ENCODE measurements around the gene EOLA1. TPM values are rescaled to one million over a fixed set of nuclear protein-coding genes. Genes with fewer than 3 reads are reported as not detected.
"Not testable (repeated sequence)": the region's sequence is repeated elsewhere in the genome, so short reads cannot be mapped to it uniquely, and the experiment has no call there.

Gene EOLA1
- total and polyA plus RNA-seq, 12 donors: 20.6 to 37.7 (median 26.1) TPM

GRCh38 chrX:149527705-149528104 lies 13.1 kb upstream of the EOLA1 start:
- ATAC-seq (peak in 3 of 8 donors; percentile 27 to 38 (median 29)), DNase-seq (no peak)
- Histone ChIP-seq H3K4me3 (no peak overlapping the region), H3K9me3 (no peaks in the 10 kb centered on the region), H3K27me3 (peaks cover 0 to 6% (median 0%) of the 10 kb centered on the region in 7 donors), H3K4me1 (peaks cover 0 to 15% (median 0%) of the 10 kb centered on the region in 9 donors), H3K27ac (no peak overlapping the region), H3K36me3 (peaks cover 0 to 4% (median 0%) of the 10 kb centered on the region in 9 donors)
- 45 to 73% methylated on average over 1 of the region's 1 CpG for WGBS, 2 donors
- intact Hi-C loops (cut with DNase I): loop anchor here in 1 of 10 donors (10.0 kb wide), 1 partner anchor 357 kb away; the partner anchor contains the start of gene MAGEA8
- TF ChIP-seq, protein P1, sequence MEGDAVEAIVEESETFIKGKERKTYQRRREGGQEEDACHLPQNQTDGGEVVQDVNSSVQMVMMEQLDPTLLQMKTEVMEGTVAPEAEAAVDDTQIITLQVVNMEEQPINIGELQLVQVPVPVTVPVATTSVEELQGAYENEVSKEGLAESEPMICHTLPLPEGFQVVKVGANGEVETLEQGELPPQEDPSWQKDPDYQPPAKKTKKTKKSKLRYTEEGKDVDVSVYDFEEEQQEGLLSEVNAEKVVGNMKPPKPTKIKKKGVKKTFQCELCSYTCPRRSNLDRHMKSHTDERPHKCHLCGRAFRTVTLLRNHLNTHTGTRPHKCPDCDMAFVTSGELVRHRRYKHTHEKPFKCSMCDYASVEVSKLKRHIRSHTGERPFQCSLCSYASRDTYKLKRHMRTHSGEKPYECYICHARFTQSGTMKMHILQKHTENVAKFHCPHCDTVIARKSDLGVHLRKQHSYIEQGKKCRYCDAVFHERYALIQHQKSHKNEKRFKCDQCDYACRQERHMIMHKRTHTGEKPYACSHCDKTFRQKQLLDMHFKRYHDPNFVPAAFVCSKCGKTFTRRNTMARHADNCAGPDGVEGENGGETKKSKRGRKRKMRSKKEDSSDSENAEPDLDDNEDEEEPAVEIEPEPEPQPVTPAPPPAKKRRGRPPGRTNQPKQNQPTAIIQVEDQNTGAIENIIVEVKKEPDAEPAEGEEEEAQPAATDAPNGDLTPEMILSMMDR (IDR thresholded peaks at IDR 0.05): peak in 7 of 9 donors; percentile 39 to 57 (median 49)

GRCh38 chrX:149528381-149528780 lies 12.4 kb upstream of the EOLA1 start:
- WGBS, 2 donors: 71 to 75% methylated on average over 1 of the region's 1 CpG
- no peak for ATAC-seq
- DNase-seq: no peak
- Histone ChIP-seq H3K4me3 (no peak overlapping the region), H3K4me1 (peaks cover 0 to 15% (median 0%) of the 10 kb centered on the region in 9 donors), H3K27ac (no peak overlapping the region), H3K27me3 (peaks cover 0 to 6% (median 0%) of the 10 kb centered on the region in 7 donors), H3K9me3 (no peaks in the 10 kb centered on the region), H3K36me3 (peaks cover 0 to 4% (median 0%) of the 10 kb centered on the region in 9 donors)
- intact Hi-C loops (cut with DNase I): loop anchor here in 1 of 10 donors (10.0 kb wide), 1 partner anchor 356 kb away; the partner anchor contains the start of gene MAGEA8
- TF ChIP-seq, protein P1 (IDR thresholded peaks at IDR 0.05): no peak

DNA sequence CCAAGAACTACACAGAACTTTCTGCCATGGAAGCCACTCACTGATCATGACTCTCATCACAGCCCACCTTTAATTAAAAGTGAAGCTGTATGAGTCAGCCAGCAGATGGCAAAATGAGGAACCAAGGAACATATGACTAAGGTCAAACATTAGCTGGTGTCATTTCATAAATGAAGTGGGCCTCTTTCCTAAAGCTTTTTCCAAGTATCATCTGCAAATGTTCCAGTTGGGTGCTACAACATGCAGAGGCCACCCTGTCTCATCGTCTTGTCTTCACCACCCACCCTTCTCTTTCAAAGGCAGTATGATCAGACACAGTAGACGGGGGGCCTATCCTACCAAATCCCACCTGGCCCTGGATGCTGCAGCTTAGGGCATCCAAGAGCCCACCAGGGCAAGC lies 9.2 kb upstream of the EOLA1 start:
- DNase-seq (no peak), ATAC-seq (no peak)
- 92 to 100% methylated on average over 2 of the region's 2 CpGs for WGBS, 2 donors

GRCh38 chrX:149532868-149533267 lies 7.9 kb upstream of the EOLA1 start:
- WGBS, 2 donors: 100% methylated on average over 1 of the region's 3 CpGs; no CpG with 5 or more reads in 1 of the 2 donors
- H3K27me3 ChIP-seq; H3K9me3 ChIP-seq; H3K36me3 ChIP-seq; DNase-seq; H3K4me1 ChIP-seq; H3K4me3 ChIP-seq; intact Hi-C loops (cut with DNase I); H3K27ac ChIP-seq: not testable (repeated sequence)
- ATAC-seq: peak in 1 of 8 donors; percentile 16

More for the DNA sequence above, 9.2 kb upstream of the EOLA1 start:
- Histone ChIP-seq H3K9me3 (no peaks in the 10 kb centered on the region), H3K36me3 (peaks cover 0 to 8% (median 0%) of the 10 kb centered on the region in 9 donors), H3K4me1 (peaks cover 0 to 4% (median 0%) of the 10 kb centered on the region in 9 donors), H3K4me3 (no peak overlapping the region), H3K27ac (no peak overlapping the region), H3K27me3 (peaks cover 0 to 6% (median 0%) of the 10 kb centered on the region in 7 donors)
- TF ChIP-seq, protein P1 (IDR thresholded peaks at IDR 0.05): no peak
- intact Hi-C loops (cut with DNase I): no loop called here

GRCh38 chrX:149533999-149534398 lies 6.8 kb upstream of the EOLA1 start:
- H3K27ac ChIP-seq; H3K4me1 ChIP-seq; H3K27me3 ChIP-seq; ATAC-seq; H3K4me3 ChIP-seq; H3K9me3 ChIP-seq; DNase-seq; intact Hi-C loops (cut with DNase I); H3K36me3 ChIP-seq: not testable (repeated sequence)
- WGBS, 2 donors: 85 to 95% methylated on average over 6 to 9 of the region's 11 CpGs

GRCh38 chrX:149534926-149535602 lies 5.7 kb upstream of the EOLA1 start:
- intact Hi-C loops (cut with DNase I); H3K4me3 ChIP-seq: not testable (repeated sequence)
- 68 to 81% methylated on average over 3 of the region's 3 CpGs for WGBS, 2 donors

DNA sequence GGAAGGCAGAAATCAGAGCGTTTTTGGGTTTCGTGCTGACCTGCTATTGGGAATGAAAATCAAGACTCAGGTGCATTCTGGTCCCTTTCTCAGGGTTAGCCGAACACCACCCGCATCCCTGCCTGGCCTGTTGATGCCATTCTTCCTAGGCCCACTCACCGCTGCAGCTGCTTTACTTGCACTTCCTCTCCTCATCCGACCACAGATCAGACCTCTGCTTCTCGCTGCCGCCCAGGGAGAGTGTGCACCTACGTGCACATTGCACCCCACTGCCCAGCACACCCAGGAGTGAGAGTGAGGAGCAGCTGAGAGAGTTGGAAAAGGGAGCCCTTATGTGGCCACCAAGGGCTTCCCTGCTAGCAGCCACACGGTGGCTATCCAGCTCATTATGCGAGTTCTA lies 3.3 kb upstream of the EOLA1 start:
- H3K27ac ChIP-seq; H3K36me3 ChIP-seq; intact Hi-C loops (cut with DNase I); H3K9me3 ChIP-seq; ATAC-seq; H3K4me3 ChIP-seq; H3K27me3 ChIP-seq; DNase-seq: not testable (repeated sequence)
- peaks cover 0 to 11% (median 4%) of the 10 kb centered on the region in 9 donors for H3K4me1 ChIP-seq
- 88 to 94% methylated on average over 5 to 7 of the region's 11 CpGs for WGBS, 2 donors

More at GRCh38 chrX:149534926-149535602, 5.7 kb upstream of the EOLA1 start:
- DNase-seq, H3K27me3 ChIP-seq, H3K36me3 ChIP-seq, H3K4me1 ChIP-seq, H3K9me3 ChIP-seq, ATAC-seq, H3K27ac ChIP-seq: not testable (repeated sequence)

Data from heart right ventricle (tissue), 16 donors.